Body of pancreas (tissue), 4 donors: ENCODE measurements around the gene OR5A1.

Experiments used
- POLR2A ChIP-seq, 3 donors: fragments of 450-650 bp; IDR thresholded peaks; one replicate each; pipeline ENCODE4 v1.6.1; 2016; ENCODE audit warnings: antibody characterized with exemption in 3 of 3, mild to moderate bottlenecking in 2 of 3
- TF ChIP-seq, protein P1 (sequence below), 7 experiments: fragments of 450-650 bp in 4 of 7; fragments of 200-600 bp in 3 of 7; sonication (generic) in 3 of 7; IDR thresholded peaks; one replicate each; pipeline ENCODE4 v1.5.1; 2016 to 2019; ENCODE audit warnings: antibody characterized with exemption in 7 of 7

DNA sequence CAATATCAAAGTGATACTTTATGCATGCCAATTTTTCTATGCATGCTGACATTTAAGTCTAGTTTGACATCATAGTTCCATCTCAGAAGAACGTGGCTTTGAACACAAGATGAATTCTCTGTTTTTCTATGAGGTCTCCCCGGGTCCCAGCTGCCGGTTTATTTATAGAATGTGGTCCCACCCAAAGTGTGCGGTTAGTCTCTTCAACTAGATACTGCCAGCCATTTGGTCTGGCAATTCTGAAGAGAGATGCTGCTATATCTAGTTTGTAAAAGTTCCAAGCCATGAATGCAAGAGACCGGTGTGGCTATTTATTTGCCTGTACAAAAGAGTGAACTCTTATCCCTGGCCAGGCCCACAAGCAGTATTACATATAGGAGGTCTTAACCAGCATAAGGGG is 19.2 kb upstream of the OR5A1 start:
- TF ChIP-seq, protein P1, sequence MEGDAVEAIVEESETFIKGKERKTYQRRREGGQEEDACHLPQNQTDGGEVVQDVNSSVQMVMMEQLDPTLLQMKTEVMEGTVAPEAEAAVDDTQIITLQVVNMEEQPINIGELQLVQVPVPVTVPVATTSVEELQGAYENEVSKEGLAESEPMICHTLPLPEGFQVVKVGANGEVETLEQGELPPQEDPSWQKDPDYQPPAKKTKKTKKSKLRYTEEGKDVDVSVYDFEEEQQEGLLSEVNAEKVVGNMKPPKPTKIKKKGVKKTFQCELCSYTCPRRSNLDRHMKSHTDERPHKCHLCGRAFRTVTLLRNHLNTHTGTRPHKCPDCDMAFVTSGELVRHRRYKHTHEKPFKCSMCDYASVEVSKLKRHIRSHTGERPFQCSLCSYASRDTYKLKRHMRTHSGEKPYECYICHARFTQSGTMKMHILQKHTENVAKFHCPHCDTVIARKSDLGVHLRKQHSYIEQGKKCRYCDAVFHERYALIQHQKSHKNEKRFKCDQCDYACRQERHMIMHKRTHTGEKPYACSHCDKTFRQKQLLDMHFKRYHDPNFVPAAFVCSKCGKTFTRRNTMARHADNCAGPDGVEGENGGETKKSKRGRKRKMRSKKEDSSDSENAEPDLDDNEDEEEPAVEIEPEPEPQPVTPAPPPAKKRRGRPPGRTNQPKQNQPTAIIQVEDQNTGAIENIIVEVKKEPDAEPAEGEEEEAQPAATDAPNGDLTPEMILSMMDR (IDR thresholded peaks at IDR 0.05) = no peak
- TF ChIP-seq POLR2A (IDR thresholded peaks at IDR 0.05) = no peak
